ENCODE data around the gene TRAPPC2L.

DNA sequence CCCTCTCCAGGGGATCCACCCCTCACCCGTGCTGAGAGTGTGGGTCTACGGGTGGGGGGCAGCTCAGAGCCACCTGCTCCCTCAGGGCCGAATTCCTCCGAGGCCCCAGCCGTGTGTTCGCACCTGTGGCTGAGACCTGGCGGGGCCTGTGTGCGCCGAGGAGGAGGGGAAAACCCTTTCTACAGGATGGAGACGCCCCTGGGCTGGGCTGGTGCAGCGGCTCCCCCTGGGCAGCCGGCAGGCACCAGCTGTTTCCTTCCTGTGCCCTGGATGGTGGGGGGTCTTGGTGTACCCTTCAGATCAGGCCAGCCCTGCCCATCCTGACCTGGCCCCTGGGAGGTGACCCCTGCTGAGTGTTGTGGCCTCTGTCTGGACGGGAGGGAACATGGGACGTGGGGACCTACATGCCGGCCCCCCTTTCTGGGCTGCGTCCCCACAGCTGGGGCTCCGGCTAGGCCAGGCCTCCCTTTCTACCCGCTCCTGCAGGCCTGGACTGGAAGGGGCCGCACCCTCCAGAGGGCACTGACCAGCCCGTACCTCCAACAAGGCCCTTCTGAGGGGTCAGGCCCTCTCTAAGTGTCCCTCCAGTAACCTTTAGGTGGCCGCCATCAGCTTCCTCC lies 37.9 kb downstream of the TRAPPC2L start:
- TF ChIP-seq, protein P1, sequence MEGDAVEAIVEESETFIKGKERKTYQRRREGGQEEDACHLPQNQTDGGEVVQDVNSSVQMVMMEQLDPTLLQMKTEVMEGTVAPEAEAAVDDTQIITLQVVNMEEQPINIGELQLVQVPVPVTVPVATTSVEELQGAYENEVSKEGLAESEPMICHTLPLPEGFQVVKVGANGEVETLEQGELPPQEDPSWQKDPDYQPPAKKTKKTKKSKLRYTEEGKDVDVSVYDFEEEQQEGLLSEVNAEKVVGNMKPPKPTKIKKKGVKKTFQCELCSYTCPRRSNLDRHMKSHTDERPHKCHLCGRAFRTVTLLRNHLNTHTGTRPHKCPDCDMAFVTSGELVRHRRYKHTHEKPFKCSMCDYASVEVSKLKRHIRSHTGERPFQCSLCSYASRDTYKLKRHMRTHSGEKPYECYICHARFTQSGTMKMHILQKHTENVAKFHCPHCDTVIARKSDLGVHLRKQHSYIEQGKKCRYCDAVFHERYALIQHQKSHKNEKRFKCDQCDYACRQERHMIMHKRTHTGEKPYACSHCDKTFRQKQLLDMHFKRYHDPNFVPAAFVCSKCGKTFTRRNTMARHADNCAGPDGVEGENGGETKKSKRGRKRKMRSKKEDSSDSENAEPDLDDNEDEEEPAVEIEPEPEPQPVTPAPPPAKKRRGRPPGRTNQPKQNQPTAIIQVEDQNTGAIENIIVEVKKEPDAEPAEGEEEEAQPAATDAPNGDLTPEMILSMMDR (IDR thresholded peaks at IDR 0.05), result no peak
- TF ChIP-seq POLR2A (IDR thresholded peaks at IDR 0.05), result no peak

Data from heart left ventricle (tissue), 13 donors.